HepG2 (cell line): ENCODE results near the gene POFUT1. TPM values are rescaled to one million over a fixed set of nuclear protein-coding genes. Genes with fewer than 3 reads are reported as not detected.

Experiments used
- CENPT ChIP-seq: sonication (generic); formaldehyde crosslinking; IDR thresholded peaks from 2 replicates; pipeline ENCODE4 v1.8.0; 2022; ENCODE audit warnings: low read depth, mild to moderate bottlenecking, moderate library complexity, missing genetic modification reagents
- SAFB2 ChIP-seq: sonication (generic); formaldehyde crosslinking; IDR thresholded peaks from 2 replicates; pipeline ENCODE4 v1.5.1; 2020; ENCODE audit warnings: missing genetic modification reagents, low read depth, mild to moderate bottlenecking, borderline replicate concordance
- SOX6 ChIP-seq, 2 experiments: fragments of 450-650 bp in 1 of 2; sonication (generic) in 1 of 2; formaldehyde crosslinking in 1 of 2; IDR thresholded peaks; 2 replicates each; pipeline versions ENCODE4 v1.4.0 to v1.6.1; 2017 to 2020; ENCODE audit warnings: antibody characterized with exemption in 1 of 2, mild to moderate bottlenecking in 1 of 2, missing genetic modification reagents in 1 of 2
- TMF1 ChIP-seq: sonication (generic); formaldehyde crosslinking; IDR thresholded peaks from 2 replicates; pipeline ENCODE4 v1.8.1; 2022; ENCODE audit warnings: low read depth, missing genetic modification reagents
- ZFP41 ChIP-seq: sonication (generic); formaldehyde crosslinking; IDR thresholded peaks from 2 replicates; pipeline ENCODE4 v1.4.0; 2020; ENCODE audit warnings: mild to moderate bottlenecking, missing genetic modification reagents, borderline replicate concordance
- ZNF562 ChIP-seq: sonication (generic); formaldehyde crosslinking; IDR thresholded peaks from 2 replicates; pipeline ENCODE4 v1.8.0; 2022; ENCODE audit warnings: missing genetic modification reagents, borderline replicate concordance
- ZNF670 ChIP-seq: sonication (generic); formaldehyde crosslinking; IDR thresholded peaks from 2 replicates; pipeline ENCODE4 v1.8.0; 2022; ENCODE audit warnings: mild to moderate bottlenecking, missing genetic modification reagents, borderline replicate concordance
- ZNF777 ChIP-seq: sonication (generic); formaldehyde crosslinking; IDR thresholded peaks from 2 replicates; pipeline ENCODE4 v1.4.0; 2020; ENCODE audit warnings: missing genetic modification reagents
- polyA plus RNA-seq, 8 experiments: library from polyadenylated mRNA; depleted of rRNA in 3 of 8; stranded (reverse) in 7 of 8; unstranded in 1 of 8; fragments of >200 nt; fragmentation: Illumina TruSeq in 4 of 8; extraction: Trizol in 4 of 8; gene quantifications; 2 replicates each; pipeline versions ENCODE4 v1.2.1 to v1.2.3, GENCODE V29; 2011 to 2016; ENCODE audit warnings: low read depth in 4 of 8, missing spikeins in 1 of 8, mixed read lengths in 1 of 8; ENCODE audit not compliant: insufficient read depth in 1 of 8
- total RNA-seq, 5 experiments: library from RNA; depleted of rRNA; stranded (reverse); fragments of >200 nt; fragmentation: Illumina TruSeq; extraction: Trizol; gene quantifications; 2 replicates each; pipeline ENCODE4 v1.2.3, GENCODE V29; 2016; ENCODE audit warnings: low read depth in 1 of 5
- TF ChIP-seq, protein P1 (sequence below): sonication (generic); formaldehyde crosslinking; IDR thresholded peaks from 2 replicates; pipeline ENCODE4 v1.5.1; 2020; ENCODE audit warnings: mild to moderate bottlenecking, missing genetic modification reagents
- TF ChIP-seq, protein P2 (sequence below): sonication (generic); formaldehyde crosslinking; IDR thresholded peaks from 2 replicates; pipeline ENCODE4 v1.8.0; 2022; ENCODE audit warnings: missing genetic modification reagents, mild to moderate bottlenecking, moderate library complexity, borderline replicate concordance
- TF ChIP-seq, protein P3 (sequence below): IDR thresholded peaks from 2 replicates; pipeline ENCODE4 v1.6.1; 2016
- TF ChIP-seq, protein P4 (sequence below): IDR thresholded peaks from 2 replicates; pipeline ENCODE4 v1.6.1; 2012; ENCODE audit warnings: low read length, improper control_type of control experiment
- TF ChIP-seq, protein P5 (sequence below): sonication (generic); formaldehyde crosslinking; IDR thresholded peaks from 2 replicates; pipeline ENCODE4 v1.4.0; 2020; ENCODE audit warnings: mild to moderate bottlenecking, low read depth, missing genetic modification reagents
- TF ChIP-seq, protein P6 (sequence below): sonication (generic); formaldehyde crosslinking; IDR thresholded peaks from 2 replicates; pipeline ENCODE4 v1.4.0; 2020; ENCODE audit warnings: mild to moderate bottlenecking, missing genetic modification reagents
- TF ChIP-seq, protein P7 (sequence below): sonication (generic); formaldehyde crosslinking; conservative IDR thresholded peaks from 2 replicates; pipeline ENCODE4 v1.5.0; 2020; ENCODE audit warnings: missing genetic modification reagents

Gene POFUT1
- total and polyA plus RNA-seq, 2 of the 13 experiments (the other 11 are each of a cell fraction or from before 2014, with no cell fraction given), result 35.5 to 58.3 TPM

DNA sequence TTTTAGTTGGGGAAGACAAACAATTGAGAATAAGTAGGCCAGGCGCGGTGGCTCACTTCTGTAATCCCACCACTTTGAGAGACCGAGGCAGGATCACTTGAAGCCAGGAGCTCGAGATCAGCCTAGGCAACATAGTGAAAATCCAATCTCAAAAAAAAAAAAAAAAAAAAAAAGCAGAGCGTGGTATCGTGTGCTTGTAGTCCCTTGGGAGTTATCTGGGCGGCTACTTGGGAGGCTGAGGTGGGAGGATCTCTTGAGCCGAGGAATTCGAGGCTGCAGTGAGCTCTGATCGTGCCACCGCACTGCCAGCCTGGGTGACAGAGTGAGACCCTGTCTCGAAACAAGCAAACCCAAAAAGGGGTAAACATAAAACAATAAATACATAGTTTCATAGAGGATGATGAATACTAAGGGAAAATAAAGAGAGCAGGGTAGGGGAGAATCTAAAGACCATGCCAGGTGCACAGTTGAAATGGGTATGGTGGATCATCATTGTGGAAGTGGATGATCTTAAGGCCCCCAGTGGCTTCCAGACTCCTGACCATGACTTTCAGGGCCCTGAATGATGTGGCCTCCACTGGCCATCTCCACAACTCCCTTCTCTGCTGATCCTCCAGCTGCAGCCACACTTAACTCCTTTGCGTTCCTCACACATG is 947 bp downstream of the POFUT1 start (continued):
- TF ChIP-seq, protein P1, sequence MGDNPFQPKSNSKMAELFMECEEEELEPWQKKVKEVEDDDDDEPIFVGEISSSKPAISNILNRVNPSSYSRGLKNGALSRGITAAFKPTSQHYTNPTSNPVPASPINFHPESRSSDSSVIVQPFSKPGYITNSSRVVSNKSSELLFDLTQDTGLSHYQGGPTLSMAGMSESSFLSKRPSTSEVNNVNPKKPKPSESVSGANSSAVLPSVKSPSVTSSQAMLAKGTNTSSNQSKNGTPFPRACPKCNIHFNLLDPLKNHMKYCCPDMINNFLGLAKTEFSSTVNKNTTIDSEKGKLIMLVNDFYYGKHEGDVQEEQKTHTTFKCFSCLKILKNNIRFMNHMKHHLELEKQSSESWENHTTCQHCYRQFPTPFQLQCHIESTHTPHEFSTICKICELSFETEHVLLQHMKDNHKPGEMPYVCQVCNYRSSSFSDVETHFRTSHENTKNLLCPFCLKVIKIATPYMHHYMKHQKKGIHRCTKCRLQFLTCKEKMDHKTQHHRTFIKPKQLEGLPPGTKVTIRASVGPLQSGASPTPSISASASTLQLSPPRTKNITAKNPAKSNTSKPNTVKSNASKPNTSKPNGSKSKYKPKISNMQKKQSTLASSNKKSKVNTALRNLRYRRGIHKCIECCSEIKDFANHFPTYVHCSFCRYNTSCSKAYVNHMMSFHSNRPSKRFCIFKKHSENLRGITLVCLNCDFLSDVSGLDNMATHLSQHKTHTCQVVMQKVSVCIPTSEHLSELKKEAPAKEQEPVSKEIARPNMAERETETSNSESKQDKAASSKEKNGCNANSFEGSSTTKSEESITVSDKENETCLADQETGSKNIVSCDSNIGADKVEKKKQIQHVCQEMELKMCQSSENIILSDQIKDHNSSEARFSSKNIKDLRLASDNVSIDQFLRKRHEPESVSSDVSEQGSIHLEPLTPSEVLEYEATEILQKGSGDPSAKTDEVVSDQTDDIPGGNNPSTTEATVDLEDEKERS (CRISPR knock-in tag), result 0 out of 2 replicates have a peak, but pooled peaks have one; percentile 24
- TF ChIP-seq SOX6 (IDR thresholded peaks at IDR 0.05) (no peak), SOX6 (CRISPR knock-in tag; IDR thresholded peaks at IDR 0.05) (no peak), ZNF670 (no peak), TMF1 (CRISPR knock-in tag) (no peak; the same call in 1 of the 2 replicates), CENPT (CRISPR knock-in tag) (no peak), ZNF777 (no peak), SAFB2 (no peak), ZNF562 (no peak), ZFP41 (no peak)
- TF ChIP-seq, protein P2, sequence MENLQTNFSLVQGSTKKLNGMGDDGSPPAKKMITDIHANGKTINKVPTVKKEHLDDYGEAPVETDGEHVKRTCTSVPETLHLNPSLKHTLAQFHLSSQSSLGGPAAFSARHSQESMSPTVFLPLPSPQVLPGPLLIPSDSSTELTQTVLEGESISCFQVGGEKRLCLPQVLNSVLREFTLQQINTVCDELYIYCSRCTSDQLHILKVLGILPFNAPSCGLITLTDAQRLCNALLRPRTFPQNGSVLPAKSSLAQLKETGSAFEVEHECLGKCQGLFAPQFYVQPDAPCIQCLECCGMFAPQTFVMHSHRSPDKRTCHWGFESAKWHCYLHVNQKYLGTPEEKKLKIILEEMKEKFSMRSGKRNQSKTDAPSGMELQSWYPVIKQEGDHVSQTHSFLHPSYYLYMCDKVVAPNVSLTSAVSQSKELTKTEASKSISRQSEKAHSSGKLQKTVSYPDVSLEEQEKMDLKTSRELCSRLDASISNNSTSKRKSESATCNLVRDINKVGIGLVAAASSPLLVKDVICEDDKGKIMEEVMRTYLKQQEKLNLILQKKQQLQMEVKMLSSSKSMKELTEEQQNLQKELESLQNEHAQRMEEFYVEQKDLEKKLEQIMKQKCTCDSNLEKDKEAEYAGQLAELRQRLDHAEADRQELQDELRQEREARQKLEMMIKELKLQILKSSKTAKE (CRISPR knock-in tag), result no peak
- TF ChIP-seq, protein P3, sequence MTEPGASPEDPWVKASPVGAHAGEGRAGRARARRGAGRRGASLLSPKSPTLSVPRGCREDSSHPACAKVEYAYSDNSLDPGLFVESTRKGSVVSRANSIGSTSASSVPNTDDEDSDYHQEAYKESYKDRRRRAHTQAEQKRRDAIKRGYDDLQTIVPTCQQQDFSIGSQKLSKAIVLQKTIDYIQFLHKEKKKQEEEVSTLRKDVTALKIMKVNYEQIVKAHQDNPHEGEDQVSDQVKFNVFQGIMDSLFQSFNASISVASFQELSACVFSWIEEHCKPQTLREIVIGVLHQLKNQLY, result no peak
- TF ChIP-seq, protein P4, sequence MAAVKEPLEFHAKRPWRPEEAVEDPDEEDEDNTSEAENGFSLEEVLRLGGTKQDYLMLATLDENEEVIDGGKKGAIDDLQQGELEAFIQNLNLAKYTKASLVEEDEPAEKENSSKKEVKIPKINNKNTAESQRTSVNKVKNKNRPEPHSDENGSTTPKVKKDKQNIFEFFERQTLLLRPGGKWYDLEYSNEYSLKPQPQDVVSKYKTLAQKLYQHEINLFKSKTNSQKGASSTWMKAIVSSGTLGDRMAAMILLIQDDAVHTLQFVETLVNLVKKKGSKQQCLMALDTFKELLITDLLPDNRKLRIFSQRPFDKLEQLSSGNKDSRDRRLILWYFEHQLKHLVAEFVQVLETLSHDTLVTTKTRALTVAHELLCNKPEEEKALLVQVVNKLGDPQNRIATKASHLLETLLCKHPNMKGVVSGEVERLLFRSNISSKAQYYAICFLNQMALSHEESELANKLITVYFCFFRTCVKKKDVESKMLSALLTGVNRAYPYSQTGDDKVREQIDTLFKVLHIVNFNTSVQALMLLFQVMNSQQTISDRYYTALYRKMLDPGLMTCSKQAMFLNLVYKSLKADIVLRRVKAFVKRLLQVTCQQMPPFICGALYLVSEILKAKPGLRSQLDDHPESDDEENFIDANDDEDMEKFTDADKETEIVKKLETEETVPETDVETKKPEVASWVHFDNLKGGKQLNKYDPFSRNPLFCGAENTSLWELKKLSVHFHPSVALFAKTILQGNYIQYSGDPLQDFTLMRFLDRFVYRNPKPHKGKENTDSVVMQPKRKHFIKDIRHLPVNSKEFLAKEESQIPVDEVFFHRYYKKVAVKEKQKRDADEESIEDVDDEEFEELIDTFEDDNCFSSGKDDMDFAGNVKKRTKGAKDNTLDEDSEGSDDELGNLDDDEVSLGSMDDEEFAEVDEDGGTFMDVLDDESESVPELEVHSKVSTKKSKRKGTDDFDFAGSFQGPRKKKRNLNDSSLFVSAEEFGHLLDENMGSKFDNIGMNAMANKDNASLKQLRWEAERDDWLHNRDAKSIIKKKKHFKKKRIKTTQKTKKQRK, result no peak
- TF ChIP-seq, protein P5, sequence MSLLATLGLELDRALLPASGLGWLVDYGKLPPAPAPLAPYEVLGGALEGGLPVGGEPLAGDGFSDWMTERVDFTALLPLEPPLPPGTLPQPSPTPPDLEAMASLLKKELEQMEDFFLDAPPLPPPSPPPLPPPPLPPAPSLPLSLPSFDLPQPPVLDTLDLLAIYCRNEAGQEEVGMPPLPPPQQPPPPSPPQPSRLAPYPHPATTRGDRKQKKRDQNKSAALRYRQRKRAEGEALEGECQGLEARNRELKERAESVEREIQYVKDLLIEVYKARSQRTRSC, result no peak
- TF ChIP-seq, protein P6, sequence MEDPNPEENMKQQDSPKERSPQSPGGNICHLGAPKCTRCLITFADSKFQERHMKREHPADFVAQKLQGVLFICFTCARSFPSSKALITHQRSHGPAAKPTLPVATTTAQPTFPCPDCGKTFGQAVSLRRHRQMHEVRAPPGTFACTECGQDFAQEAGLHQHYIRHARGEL (CRISPR knock-in tag), result no peak
- TF ChIP-seq, protein P7, sequence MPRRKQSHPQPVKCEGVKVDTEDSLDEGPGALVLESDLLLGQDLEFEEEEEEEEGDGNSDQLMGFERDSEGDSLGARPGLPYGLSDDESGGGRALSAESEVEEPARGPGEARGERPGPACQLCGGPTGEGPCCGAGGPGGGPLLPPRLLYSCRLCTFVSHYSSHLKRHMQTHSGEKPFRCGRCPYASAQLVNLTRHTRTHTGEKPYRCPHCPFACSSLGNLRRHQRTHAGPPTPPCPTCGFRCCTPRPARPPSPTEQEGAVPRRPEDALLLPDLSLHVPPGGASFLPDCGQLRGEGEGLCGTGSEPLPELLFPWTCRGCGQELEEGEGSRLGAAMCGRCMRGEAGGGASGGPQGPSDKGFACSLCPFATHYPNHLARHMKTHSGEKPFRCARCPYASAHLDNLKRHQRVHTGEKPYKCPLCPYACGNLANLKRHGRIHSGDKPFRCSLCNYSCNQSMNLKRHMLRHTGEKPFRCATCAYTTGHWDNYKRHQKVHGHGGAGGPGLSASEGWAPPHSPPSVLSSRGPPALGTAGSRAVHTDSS (CRISPR knock-in tag), result no peak
- TF ChIP-seq, all 625 proteins: peak for 15
